NT2/D1 (cell line): ENCODE data around the gene CCDC196.

ENCODE experiments used
- YY1 ChIP-seq: IDR thresholded peaks from 2 replicates; pipeline ENCODE4 v1.6.1; 2011; ENCODE audit not compliant: insufficient read length, insufficient read depth
- ZNF274 ChIP-seq: IDR thresholded peaks from 2 replicates; pipeline ENCODE4 v1.6.1; 2011; ENCODE audit warnings: mild to moderate bottlenecking, low read depth, low read length

- no peak for TF ChIP-seq YY1
- TF ChIP-seq ZNF274: no peak
Observed at GRCh38 chr14:66496188-66496807, 10.1 kb downstream of the CCDC196 start.
